ENCODE results near the gene NLK.

GRCh38 chr17:28055546-28056275 lies 13.2 kb downstream of the NLK start:
- TF ChIP-seq CTCF (conservative IDR thresholded peaks at IDR 0.05; ENCODE audit: low read depth, low read length) (no peak), MAZ (IDR thresholded peaks at IDR 0.05; ENCODE audit: borderline replicate concordance, low read depth, low read length) (no peak), POLR2A (IDR thresholded peaks at IDR 0.05; ENCODE audit: low read depth, low read length) (no peak), RCOR1 (IDR thresholded peaks at IDR 0.05; ENCODE audit: insufficient replicate concordance, low read length) (no peak), FOS (IDR thresholded peaks at IDR 0.05; ENCODE audit: low read depth, low read length) (no peak), RAD21 (IDR thresholded peaks at IDR 0.05; ENCODE audit: low read length) (no peak), CEBPB (IDR thresholded peaks at IDR 0.05; ENCODE audit: low read depth, low read length) (no peak)

All from IMR-90 (cell line).